Sigmoid colon (tissue), 7 donors: ENCODE data around the gene ZBTB39. TPM values are rescaled to one million over a fixed set of nuclear protein-coding genes. Genes with fewer than 3 reads are reported as not detected.

Experiments
- DNase-seq: peaks from one replicate; pipeline ENCODE4 v3.0.0-alpha.2; 2019
- H3K27ac ChIP-seq, 4 donors: fragments of 200-600 bp; sonication (generic); one replicate each; pipeline ENCODE4 v1.5.1; 2016 to 2019; ENCODE audit warnings: mild to moderate bottlenecking in 1 of 4
- H3K27me3 ChIP-seq, 3 donors: fragments of 200-600 bp; sonication (generic); one replicate each; pipeline ENCODE4 v1.5.1; 2019; ENCODE audit warnings: mild to moderate bottlenecking in 1 of 3
- H3K36me3 ChIP-seq, 4 donors: fragments of 200-600 bp; sonication (generic); one replicate each; pipeline ENCODE4 v1.5.1; 2016 to 2019
- H3K4me1 ChIP-seq, 4 donors: fragments of 200-600 bp; sonication (generic); one replicate each; pipeline ENCODE4 v1.5.1; 2017 to 2019
- H3K4me3 ChIP-seq, 4 donors: fragments of 200-600 bp; sonication (generic); one replicate each; pipeline ENCODE4 v1.5.1; 2017 to 2019; ENCODE audit warnings: mild to moderate bottlenecking in 2 of 4, moderate library complexity in 1 of 4
- H3K9me3 ChIP-seq, 4 donors: fragments of 200-600 bp in 3 of 4; sonication (generic) in 3 of 4; one replicate each; pipeline versions ENCODE4 v1.5.1 to v1.6.1; 2013 to 2019
- CTCF ChIP-seq, 4 experiments: fragments of 450-650 bp in 3 of 4; fragments of 200-600 bp in 1 of 4; IDR thresholded peaks; one replicate each; pipeline ENCODE4 v1.5.1; 2016 to 2019; ENCODE audit warnings: antibody characterized with exemption in 4 of 4, mild to moderate bottlenecking in 3 of 4, moderate library complexity in 2 of 4
- EP300 ChIP-seq, 4 donors: sonication (generic); formaldehyde crosslinking; IDR thresholded peaks; one replicate each; pipeline ENCODE4 v1.6.1; 2017; ENCODE audit warnings: antibody characterized with exemption in 4 of 4
- POLR2A ChIP-seq, 2 donors: fragments of 450-650 bp; IDR thresholded peaks; one replicate each; pipeline ENCODE4 v1.6.1; 2016; ENCODE audit warnings: antibody characterized with exemption in 2 of 2, mild to moderate bottlenecking in 2 of 2, moderate library complexity in 2 of 2
- POLR2AphosphoS5 ChIP-seq, 4 donors: sonication (generic); formaldehyde crosslinking; IDR thresholded peaks; one replicate each; pipeline ENCODE4 v1.6.1; 2017; ENCODE audit warnings: antibody characterized with exemption in 4 of 4
- WGBS, 2 donors: extraction: QIAGEN DNeasy Blood & Tissue Kit; methylation state at CpG; one replicate each; pipeline ENCODE4 v1.1.7; 2013; 5-methylcytosine and 5-hydroxymethylcytosine counted together
- intact Hi-C: fragments of 100-400 bp; cut with DNase I; formaldehyde crosslinking; loops from one replicate; pipeline ENCODE4 v1.15.1; 2023
- polyA plus RNA-seq, 3 donors: library from polyadenylated mRNA; stranded (reverse); fragments of 200-250 nt; gene quantifications; one replicate each; pipeline ENCODE4 v1.2.3, GENCODE V29; 2013
- total RNA-seq, 4 donors: library from RNA; depleted of rRNA; stranded (reverse); fragments of >200 nt; gene quantifications; one replicate each; pipeline ENCODE4 v1.1.0, GENCODE V29; 2016
- donor health status: healthy with polysubstance abuse.
- donor health status: Bipolar disorder and iron deficiency.
- donor health status: healthy.

The ZBTB39 gene
- total and polyA plus RNA-seq, 7 donors = 0.69 to 6.4 (median 5.0) TPM

- no peak for DNase-seq
- intact Hi-C loops = no loop called here
- 62 to 78% methylated on average over 10 of the region's 10 CpGs for WGBS, 2 donors
- Histone ChIP-seq H3K27me3 (no peaks in the 10 kb centered on the region), H3K27ac (no peak overlapping the region), H3K36me3 (no peaks in the 10 kb centered on the region), H3K9me3 (no peaks in the 10 kb centered on the region), H3K4me3 (no peak overlapping the region), H3K4me1 (peaks cover 0 to 22% (median 8%) of the 10 kb centered on the region in 4 donors)
- TF ChIP-seq POLR2AphosphoS5 (IDR thresholded peaks at IDR 0.05) (no peak), CTCF (IDR thresholded peaks at IDR 0.05) (no peak), EP300 (IDR thresholded peaks at IDR 0.05) (no peak)
These were observed 40.9 kb upstream of the ZBTB39 start for GRCh38 chr12:57046947-57047890.

GRCh38 chr12:57046086-57046791 is 39.9 kb upstream of the ZBTB39 start:
- 75 to 77% methylated on average over 6 of the region's 6 CpGs for WGBS, 2 donors
- intact Hi-C loops = no loop called here

GRCh38 chr12:57044889-57045288 is 38.5 kb upstream of the ZBTB39 start:
- no peak for TF ChIP-seq POLR2A (IDR thresholded peaks at IDR 0.05)
- TF ChIP-seq POLR2AphosphoS5 (IDR thresholded peaks at IDR 0.05) = no peak
- no peak for TF ChIP-seq EP300 (IDR thresholded peaks at IDR 0.05)
- no peak for TF ChIP-seq CTCF (IDR thresholded peaks at IDR 0.05)
- no peaks in the 10 kb centered on the region for H3K36me3 ChIP-seq
- 89% methylated on average over 3 of the region's 3 CpGs for WGBS, 2 donors
- no peaks in the 10 kb centered on the region for H3K27me3 ChIP-seq
- H3K9me3 ChIP-seq = no peaks in the 10 kb centered on the region
- intact Hi-C loops = no loop called here
- H3K4me3 ChIP-seq = no peak overlapping the region
- peaks cover 0 to 14% (median 4%) of the 10 kb centered on the region in 4 donors for H3K4me1 ChIP-seq
- DNase-seq = no peak
- H3K27ac ChIP-seq = no peak overlapping the region

More at GRCh38 chr12:57046086-57046791, 39.9 kb upstream of the ZBTB39 start:
- no peak for DNase-seq
- no peak overlapping the region for H3K4me3 ChIP-seq
- H3K9me3 ChIP-seq = no peaks in the 10 kb centered on the region
- no peaks in the 10 kb centered on the region for H3K27me3 ChIP-seq
- no peaks in the 10 kb centered on the region for H3K36me3 ChIP-seq
- H3K4me1 ChIP-seq = peaks cover 0 to 22% (median 8%) of the 10 kb centered on the region in 4 donors
- no peak overlapping the region for H3K27ac ChIP-seq
- TF ChIP-seq EP300 (IDR thresholded peaks at IDR 0.05) = no peak

- TF ChIP-seq EP300 (IDR thresholded peaks at IDR 0.05) (no peak), POLR2AphosphoS5 (IDR thresholded peaks at IDR 0.05) (no peak), POLR2A (IDR thresholded peaks at IDR 0.05) (no peak), CTCF (IDR thresholded peaks at IDR 0.05) (no peak)
- no peaks in the 10 kb centered on the region for H3K9me3 ChIP-seq
- intact Hi-C loops = no loop called here
- H3K27ac ChIP-seq = no peak overlapping the region
- H3K27me3 ChIP-seq = no peaks in the 10 kb centered on the region
- no peak for DNase-seq
- WGBS, 2 donors = 86 to 87% methylated on average over 6 of the region's 6 CpGs
- peaks cover 0 to 12% (median 2%) of the 10 kb centered on the region in 4 donors for H3K4me1 ChIP-seq
- no peaks in the 10 kb centered on the region for H3K36me3 ChIP-seq
- H3K4me3 ChIP-seq = no peak overlapping the region
These were observed 38.1 kb upstream of the ZBTB39 start for GRCh38 chr12:57044468-57044867.

- TF ChIP-seq POLR2AphosphoS5 (IDR thresholded peaks at IDR 0.05) = no peak
- no peak for TF ChIP-seq EP300 (IDR thresholded peaks at IDR 0.05)
- no peak for TF ChIP-seq CTCF (IDR thresholded peaks at IDR 0.05)
- TF ChIP-seq POLR2A (IDR thresholded peaks at IDR 0.05) = no peak
- 99% methylated on average over 2 of the region's 2 CpGs for WGBS, 2 donors
- Histone ChIP-seq H3K4me3 (no peak overlapping the region), H3K27ac (no peak overlapping the region), H3K4me1 (peaks cover 0 to 2% (median 0%) of the 10 kb centered on the region in 4 donors), H3K36me3 (no peaks in the 10 kb centered on the region), H3K9me3 (no peaks in the 10 kb centered on the region), H3K27me3 (no peaks in the 10 kb centered on the region)
- intact Hi-C loops = no loop called here
- DNase-seq = no peak
These were observed 36.3 kb upstream of the ZBTB39 start for GRCh38 chr12:57042695-57043094.
